ENCODE measurements around the gene MORN4. TPM values are rescaled to one million over a fixed set of nuclear protein-coding genes. Genes with fewer than 3 reads are reported as not detected.

MORN4 gene
- total RNA-seq = 15.4 to 17.3 TPM (median 16.4 TPM) in 3 replicates

GRCh38 chr10:97632949-97633884 lies at the start of gene MORN4:
Gene MORN4, minus strand, starts transcription at chr10:97633500. Its CDS starts 13,847 bp downstream, at chr10:97619653.
- peak; percentile 86 to 93 for DNase-seq (ENCODE audit: low spot score in 2 of 2, unreplicated experiment in 2 of 2)
- Mint-ChIP-seq H3K27me3 (ENCODE audit: low read depth) (no peaks in the 10 kb centered on the region), H3K27ac (peak within 1 kb of the TSS; percentile 87), H3K4me1 (peaks cover 11% of the 10 kb centered on the region), H3K4me3 (peak within 1 kb of the TSS; percentile 97), H3K9me3 (no peaks in the 10 kb centered on the region), H3K36me3 (no peaks in the 10 kb centered on the region)
- TF ChIP-seq CTCF (IDR thresholded peaks at IDR 0.05; ENCODE audit: unreplicated experiment) = no peak

- no peak for DNase-seq (ENCODE audit: low spot score in 2 of 2, unreplicated experiment in 2 of 2)
- H3K9me3 Mint-ChIP-seq = no peaks in the 10 kb centered on the region
- no peak overlapping the region for H3K4me3 Mint-ChIP-seq
- H3K36me3 Mint-ChIP-seq = no peaks in the 10 kb centered on the region
- no peaks in the 10 kb centered on the region for H3K27me3 Mint-ChIP-seq (ENCODE audit: low read depth)
- no peak overlapping the region for H3K27ac Mint-ChIP-seq
- peaks cover 31% of the 10 kb centered on the region for H3K4me1 Mint-ChIP-seq
- no peak for TF ChIP-seq CTCF (IDR thresholded peaks at IDR 0.05; ENCODE audit: unreplicated experiment)
These were observed 48.7 kb upstream of the MORN4 start for GRCh38 chr10:97682042-97682441.

GRCh38 chr10:97679594-97679993 lies 46.3 kb upstream of the MORN4 start:
- TF ChIP-seq CTCF (IDR thresholded peaks at IDR 0.05; ENCODE audit: unreplicated experiment) = no peak
- Mint-ChIP-seq H3K4me3 (no peak overlapping the region), H3K27ac (no peak overlapping the region), H3K27me3 (ENCODE audit: low read depth) (no peaks in the 10 kb centered on the region), H3K36me3 (peaks cover 4% of the 10 kb centered on the region), H3K9me3 (no peaks in the 10 kb centered on the region), H3K4me1 (peaks cover 17% of the 10 kb centered on the region)
- DNase-seq (ENCODE audit: low spot score in 2 of 2, unreplicated experiment in 2 of 2) = no peak

GRCh38 chr10:97676770-97677581 lies 43.7 kb upstream of the MORN4 start:
- no peaks in the 10 kb centered on the region for H3K4me1 Mint-ChIP-seq
- peak in 1 of 2 experiments; percentile 60 for DNase-seq (ENCODE audit: low spot score in 2 of 2, unreplicated experiment in 2 of 2)
- no peak overlapping the region for H3K4me3 Mint-ChIP-seq
- no peaks in the 10 kb centered on the region for H3K9me3 Mint-ChIP-seq
- no peak overlapping the region for H3K27ac Mint-ChIP-seq
- peak; percentile 93 for TF ChIP-seq CTCF (IDR thresholded peaks at IDR 0.05; ENCODE audit: unreplicated experiment)
- H3K36me3 Mint-ChIP-seq = peaks cover 7% of the 10 kb centered on the region
- no peaks in the 10 kb centered on the region for H3K27me3 Mint-ChIP-seq (ENCODE audit: low read depth)

- Mint-ChIP-seq H3K36me3 (peaks cover 9% of the 10 kb centered on the region), H3K4me1 (no peaks in the 10 kb centered on the region), H3K4me3 (no peak overlapping the region), H3K27me3 (ENCODE audit: low read depth) (no peaks in the 10 kb centered on the region), H3K9me3 (no peaks in the 10 kb centered on the region), H3K27ac (no peak overlapping the region)
- TF ChIP-seq CTCF (IDR thresholded peaks at IDR 0.05; ENCODE audit: unreplicated experiment) = no peak
- DNase-seq (ENCODE audit: low spot score in 2 of 2, unreplicated experiment in 2 of 2) = no peak
These were observed 41.9 kb upstream of the MORN4 start for GRCh38 chr10:97675222-97675621.

Measured in mesothelial cell of epicardium (in vitro differentiated cells).